Duodenal mucosa (tissue), 2 donors: ENCODE results near the gene SEPHS1.
"Not testable (repeated sequence)": the region's sequence is repeated elsewhere in the genome, so short reads cannot be mapped to it uniquely, and the experiment has no call there.

Experiments
- H3K27ac ChIP-seq: one replicate; pipeline ENCODE4 v1.7.0; 2013; ENCODE audit warnings: low read depth, low read length
- H3K27me3 ChIP-seq, 2 donors: one replicate each; pipeline ENCODE4 v1.7.0; 2013; ENCODE audit warnings: low read length in 2 of 2, control low read depth in 1 of 2; ENCODE audit not compliant: insufficient read depth in 2 of 2, control insufficient read depth in 1 of 2
- H3K36me3 ChIP-seq, 2 donors: one replicate each; pipeline ENCODE4 v1.7.0; 2013; ENCODE audit warnings: low read length in 2 of 2, control low read depth in 1 of 2; ENCODE audit not compliant: insufficient read depth in 2 of 2, control insufficient read depth in 1 of 2
- H3K4me1 ChIP-seq, 2 donors: one replicate each; pipeline ENCODE4 v1.7.0; 2013; ENCODE audit warnings: low read length in 2 of 2, control low read depth in 1 of 2; ENCODE audit not compliant: insufficient read depth in 2 of 2, control insufficient read depth in 1 of 2
- H3K4me3 ChIP-seq, 2 donors: one replicate each; pipeline ENCODE4 v1.7.0; 2013; ENCODE audit warnings: low read length in 2 of 2, low read depth in 1 of 2
- H3K9ac ChIP-seq, 2 donors: one replicate each; pipeline ENCODE4 v1.7.0; 2013; ENCODE audit warnings: low read length in 2 of 2, low read depth in 1 of 2
- H3K9me3 ChIP-seq, 2 donors: one replicate each; pipeline ENCODE4 v1.7.0; 2013; ENCODE audit warnings: low read length in 2 of 2, control low read depth in 1 of 2; ENCODE audit not compliant: control insufficient read depth in 1 of 2

The SEPHS1 gene

GRCh38 chr10:13383399-13383761 lies 35.3 kb upstream of the SEPHS1 start:
- Histone ChIP-seq H3K9ac (peak overlapping the region; percentile 51 to 69), H3K27ac (peak overlapping the region; percentile 63)

GRCh38 chr10:13382703-13383398 lies 34.8 kb upstream of the SEPHS1 start:
- H3K27ac ChIP-seq: peak overlapping the region; percentile 63
- no peaks in the 10 kb centered on the region for H3K27me3 ChIP-seq
- peaks cover 5 to 9% of the 10 kb centered on the region in 2 donors for H3K4me1 ChIP-seq
- H3K36me3 ChIP-seq: no peaks in the 10 kb centered on the region
- H3K9me3 ChIP-seq: no peaks in the 10 kb centered on the region
- peak overlapping the region; percentile 44 to 70 for H3K4me3 ChIP-seq
- peak overlapping the region; percentile 51 to 69 for H3K9ac ChIP-seq

More at GRCh38 chr10:13383399-13383761, 35.3 kb upstream of the SEPHS1 start:
- Histone ChIP-seq H3K9me3 (no peaks in the 10 kb centered on the region), H3K4me3 (peak overlapping the region; percentile 44 to 70), H3K4me1 (peaks cover 5 to 9% of the 10 kb centered on the region in 2 donors), H3K36me3 (no peaks in the 10 kb centered on the region), H3K27me3 (no peaks in the 10 kb centered on the region)

GRCh38 chr10:13379061-13379460 lies 31.0 kb upstream of the SEPHS1 start:
- H3K4me3 ChIP-seq, H3K27me3 ChIP-seq, H3K4me1 ChIP-seq, H3K27ac ChIP-seq, H3K36me3 ChIP-seq, H3K9ac ChIP-seq, H3K9me3 ChIP-seq: not testable (repeated sequence)

- H3K4me1 ChIP-seq: no peaks in the 10 kb centered on the region
- H3K27me3 ChIP-seq: no peaks in the 10 kb centered on the region
- H3K4me3 ChIP-seq: no peak overlapping the region
- H3K9me3 ChIP-seq: no peaks in the 10 kb centered on the region
- H3K36me3 ChIP-seq: no peaks in the 10 kb centered on the region
- no peak overlapping the region for H3K9ac ChIP-seq
- H3K27ac ChIP-seq: no peak overlapping the region
Observed at GRCh38 chr10:13376746-13377145, 28.7 kb upstream of the SEPHS1 start.

GRCh38 chr10:13376297-13376696 lies 28.2 kb upstream of the SEPHS1 start:
- Histone ChIP-seq H3K9ac (no peak overlapping the region), H3K27ac (no peak overlapping the region), H3K9me3 (no peaks in the 10 kb centered on the region), H3K36me3 (no peaks in the 10 kb centered on the region), H3K27me3 (no peaks in the 10 kb centered on the region), H3K4me3 (no peak overlapping the region), H3K4me1 (no peaks in the 10 kb centered on the region)

GRCh38 chr10:13375791-13376190 lies 27.7 kb upstream of the SEPHS1 start:
- H3K27me3 ChIP-seq: no peaks in the 10 kb centered on the region
- H3K27ac ChIP-seq: no peak overlapping the region
- no peak overlapping the region for H3K9ac ChIP-seq
- H3K4me3 ChIP-seq: no peak overlapping the region
- no peaks in the 10 kb centered on the region for H3K36me3 ChIP-seq
- H3K4me1 ChIP-seq: no peaks in the 10 kb centered on the region
- no peaks in the 10 kb centered on the region for H3K9me3 ChIP-seq

GRCh38 chr10:13373644-13374043 lies 25.6 kb upstream of the SEPHS1 start:
- Histone ChIP-seq H3K9me3 (no peaks in the 10 kb centered on the region), H3K4me1 (no peaks in the 10 kb centered on the region), H3K27me3 (no peaks in the 10 kb centered on the region), H3K27ac (no peak overlapping the region), H3K9ac (no peak overlapping the region), H3K4me3 (no peak overlapping the region), H3K36me3 (no peaks in the 10 kb centered on the region)

GRCh38 chr10:13372524-13372923 lies 24.4 kb upstream of the SEPHS1 start:
- Histone ChIP-seq H3K27me3 (no peaks in the 10 kb centered on the region), H3K9me3 (no peaks in the 10 kb centered on the region), H3K36me3 (no peaks in the 10 kb centered on the region), H3K9ac (no peak overlapping the region), H3K4me1 (no peaks in the 10 kb centered on the region), H3K27ac (no peak overlapping the region), H3K4me3 (no peak overlapping the region)

- Histone ChIP-seq H3K27me3 (no peaks in the 10 kb centered on the region), H3K9ac (no peak overlapping the region), H3K27ac (no peak overlapping the region), H3K36me3 (no peaks in the 10 kb centered on the region), H3K4me3 (no peak overlapping the region), H3K4me1 (no peaks in the 10 kb centered on the region), H3K9me3 (no peaks in the 10 kb centered on the region)
Observed at GRCh38 chr10:13371897-13372470, 23.9 kb upstream of the SEPHS1 start.

- no peaks in the 10 kb centered on the region for H3K27me3 ChIP-seq
- H3K4me3 ChIP-seq: no peak overlapping the region
- H3K27ac ChIP-seq: no peak overlapping the region
- H3K36me3 ChIP-seq: no peaks in the 10 kb centered on the region
- H3K9me3 ChIP-seq: no peaks in the 10 kb centered on the region
- no peak overlapping the region for H3K9ac ChIP-seq
- H3K4me1 ChIP-seq: peaks cover 4 to 5% of the 10 kb centered on the region in 2 donors
Observed at GRCh38 chr10:13366891-13367290, 18.8 kb upstream of the SEPHS1 start.
